Peyer's patch (tissue), 4 donors: Measurements from ENCODE around the gene USP47.

Experiments
- POLR2A ChIP-seq, 2 donors: fragments of 450-650 bp; IDR thresholded peaks; one replicate each; pipeline ENCODE4 v1.5.1; 2017; ENCODE audit warnings: antibody characterized with exemption in 2 of 2, mild to moderate bottlenecking in 2 of 2, moderate library complexity in 2 of 2
- TF ChIP-seq, protein P1 (sequence below), 6 experiments: fragments of 450-650 bp in 4 of 6; fragments of 200-600 bp in 2 of 6; sonication (generic) in 1 of 6; IDR thresholded peaks; one replicate each; pipeline ENCODE4 v1.5.1; 2017 to 2019; ENCODE audit warnings: antibody characterized with exemption in 6 of 6, mild to moderate bottlenecking in 3 of 6, moderate library complexity in 1 of 6

GRCh38 chr11:12006552-12007229 lies 164.9 kb downstream of the USP47 start:
- TF ChIP-seq, protein P1, sequence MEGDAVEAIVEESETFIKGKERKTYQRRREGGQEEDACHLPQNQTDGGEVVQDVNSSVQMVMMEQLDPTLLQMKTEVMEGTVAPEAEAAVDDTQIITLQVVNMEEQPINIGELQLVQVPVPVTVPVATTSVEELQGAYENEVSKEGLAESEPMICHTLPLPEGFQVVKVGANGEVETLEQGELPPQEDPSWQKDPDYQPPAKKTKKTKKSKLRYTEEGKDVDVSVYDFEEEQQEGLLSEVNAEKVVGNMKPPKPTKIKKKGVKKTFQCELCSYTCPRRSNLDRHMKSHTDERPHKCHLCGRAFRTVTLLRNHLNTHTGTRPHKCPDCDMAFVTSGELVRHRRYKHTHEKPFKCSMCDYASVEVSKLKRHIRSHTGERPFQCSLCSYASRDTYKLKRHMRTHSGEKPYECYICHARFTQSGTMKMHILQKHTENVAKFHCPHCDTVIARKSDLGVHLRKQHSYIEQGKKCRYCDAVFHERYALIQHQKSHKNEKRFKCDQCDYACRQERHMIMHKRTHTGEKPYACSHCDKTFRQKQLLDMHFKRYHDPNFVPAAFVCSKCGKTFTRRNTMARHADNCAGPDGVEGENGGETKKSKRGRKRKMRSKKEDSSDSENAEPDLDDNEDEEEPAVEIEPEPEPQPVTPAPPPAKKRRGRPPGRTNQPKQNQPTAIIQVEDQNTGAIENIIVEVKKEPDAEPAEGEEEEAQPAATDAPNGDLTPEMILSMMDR (IDR thresholded peaks at IDR 0.05) = no peak
- TF ChIP-seq POLR2A (IDR thresholded peaks at IDR 0.05) = no peak
